Testis (tissue), 3 donors: ENCODE measurements around the gene INA. TPM values are rescaled to one million over a fixed set of nuclear protein-coding genes. Genes with fewer than 3 reads are reported as not detected.

Experiments
- DNase-seq: peaks from one replicate; pipeline ENCODE4 v3.0.0-alpha.2; 2019
- H3K27ac ChIP-seq, 2 donors: fragments of 200-600 bp; sonication (generic); one replicate each; pipeline ENCODE4 v1.5.1; 2019
- H3K27me3 ChIP-seq: fragments of 200-600 bp; sonication (generic); one replicate; pipeline ENCODE4 v1.5.1; 2019
- H3K36me3 ChIP-seq: fragments of 200-600 bp; sonication (generic); one replicate; pipeline ENCODE4 v1.5.1; 2017; ENCODE audit warnings: low read depth; ENCODE audit errors: missing control alignments
- H3K4me1 ChIP-seq: fragments of 200-600 bp; sonication (generic); one replicate; pipeline ENCODE4 v1.5.1; 2019
- H3K4me3 ChIP-seq, 2 donors: fragments of 200-600 bp; sonication (generic); one replicate each; pipeline ENCODE4 v1.5.1; 2017 to 2019
- H3K9me3 ChIP-seq: fragments of 200-600 bp; sonication (generic); one replicate; pipeline ENCODE4 v1.5.1; 2017
- CTCF ChIP-seq, 3 experiments: fragments of 450-650 bp in 2 of 3; fragments of 200-600 bp in 1 of 3; sonication (generic) in 1 of 3; IDR thresholded peaks; one replicate each; pipeline ENCODE4 v1.5.1; 2016 to 2019; ENCODE audit warnings: antibody characterized with exemption in 3 of 3, mild to moderate bottlenecking in 2 of 3, moderate library complexity in 1 of 3
- POLR2A ChIP-seq: fragments of 450-650 bp; IDR thresholded peaks from one replicate; pipeline ENCODE4 v1.6.1; 2017; ENCODE audit warnings: antibody characterized with exemption, mild to moderate bottlenecking, moderate library complexity
- WGBS, 2 donors: methylation state at CpG; one replicate each; pipeline ENCODE4 v1.1.5; 2018; 5-methylcytosine and 5-hydroxymethylcytosine counted together
- intact Hi-C: fragments of 100-400 bp; cut with DNase I; formaldehyde crosslinking; loops from one replicate; pipeline ENCODE4 v1.15.1; 2023; ENCODE audit warnings: low total_unique reads
- polyA plus RNA-seq: library from polyadenylated mRNA; stranded (reverse); fragments of 350-450 nt; fragmentation: Illumina TruSeq; extraction: RNeasy Lipid Tissue Mini Kit (QIAGEN cat#74804); gene quantifications from one replicate; pipeline ENCODE4 v1.2.3, GENCODE V29; 2014; ENCODE audit warnings: low read depth, low replicate concordance; ENCODE audit not compliant: insufficient read depth
- total RNA-seq, 2 donors: library from RNA; depleted of rRNA; stranded (reverse); fragments of >200 nt; gene quantifications; one replicate each; pipeline ENCODE4 v1.2.3, GENCODE V29; 2016

Gene INA
- total and polyA plus RNA-seq, 3 donors from 2014 or later: 4.3 to 7.7 (median 5.2) TPM

- no peaks in the 10 kb centered on the region for H3K36me3 ChIP-seq
- intact Hi-C loops: no loop called here
Observed at GRCh38 chr10:103307594-103307993, 30.7 kb downstream of the INA start.

GRCh38 chr10:103310197-103310596 lies 33.3 kb downstream of the INA start:
- Histone ChIP-seq H3K4me1 (no peaks in the 10 kb centered on the region), H3K36me3 (no peaks in the 10 kb centered on the region), H3K27ac (no peak overlapping the region), H3K9me3 (no peaks in the 10 kb centered on the region), H3K27me3 (no peaks in the 10 kb centered on the region), H3K4me3 (no peak overlapping the region)
- TF ChIP-seq CTCF (IDR thresholded peaks at IDR 0.05) (no peak), POLR2A (no peak)
- DNase-seq: no peak
- WGBS, 2 donors: 90 to 96% methylated on average over 1 of the region's 1 CpG
- intact Hi-C loops: no loop called here

More at GRCh38 chr10:103307594-103307993, 30.7 kb downstream of the INA start:
- Histone ChIP-seq H3K9me3 (no peaks in the 10 kb centered on the region), H3K27ac (no peak overlapping the region), H3K4me3 (no peak overlapping the region), H3K27me3 (no peaks in the 10 kb centered on the region), H3K4me1 (no peaks in the 10 kb centered on the region)
- no peak for DNase-seq
- WGBS, 2 donors: 90 to 92% methylated on average over 5 of the region's 5 CpGs
- TF ChIP-seq POLR2A (no peak), CTCF (IDR thresholded peaks at IDR 0.05) (no peak)

GRCh38 chr10:103316087-103316486 lies 39.1 kb downstream of the INA start:
- H3K9me3 ChIP-seq: no peaks in the 10 kb centered on the region
- DNase-seq: no peak
- no peaks in the 10 kb centered on the region for H3K36me3 ChIP-seq
- no peak overlapping the region for H3K27ac ChIP-seq
- intact Hi-C loops: no loop called here
- H3K4me3 ChIP-seq: no peak overlapping the region
- no peaks in the 10 kb centered on the region for H3K27me3 ChIP-seq
- H3K4me1 ChIP-seq: no peaks in the 10 kb centered on the region
- TF ChIP-seq CTCF (IDR thresholded peaks at IDR 0.05): no peak
- TF ChIP-seq POLR2A: no peak

GRCh38 chr10:103327906-103328305 lies 51.0 kb downstream of the INA start:
- no peak overlapping the region for H3K27ac ChIP-seq
- no peaks in the 10 kb centered on the region for H3K9me3 ChIP-seq
- no peaks in the 10 kb centered on the region for H3K4me1 ChIP-seq
- TF ChIP-seq CTCF (IDR thresholded peaks at IDR 0.05) (no peak), POLR2A (no peak)
- DNase-seq: no peak
- no peaks in the 10 kb centered on the region for H3K27me3 ChIP-seq
- no peak overlapping the region for H3K4me3 ChIP-seq
- intact Hi-C loops: no loop called here
- H3K36me3 ChIP-seq: no peaks in the 10 kb centered on the region
- WGBS, 2 donors: 88 to 92% methylated on average over 7 of the region's 7 CpGs

GRCh38 chr10:103333934-103334520 lies 57.1 kb downstream of the INA start:
- Histone ChIP-seq H3K27me3 (no peaks in the 10 kb centered on the region), H3K27ac (no peak overlapping the region), H3K4me1 (no peaks in the 10 kb centered on the region), H3K36me3 (no peaks in the 10 kb centered on the region), H3K4me3 (no peak overlapping the region), H3K9me3 (no peaks in the 10 kb centered on the region)
- intact Hi-C loops: no loop called here
- TF ChIP-seq POLR2A: no peak
- TF ChIP-seq CTCF (IDR thresholded peaks at IDR 0.05): peak; percentile 11 to 78 (median 23)
- 88 to 89% methylated on average over 2 of the region's 2 CpGs for WGBS, 2 donors
- no peak for DNase-seq
